ENCODE measurements around the gene DDX51.
A peak's percentile ranks its signal among the peaks of the same experiment; 100 is the strongest.

DDX51 gene

DNA sequence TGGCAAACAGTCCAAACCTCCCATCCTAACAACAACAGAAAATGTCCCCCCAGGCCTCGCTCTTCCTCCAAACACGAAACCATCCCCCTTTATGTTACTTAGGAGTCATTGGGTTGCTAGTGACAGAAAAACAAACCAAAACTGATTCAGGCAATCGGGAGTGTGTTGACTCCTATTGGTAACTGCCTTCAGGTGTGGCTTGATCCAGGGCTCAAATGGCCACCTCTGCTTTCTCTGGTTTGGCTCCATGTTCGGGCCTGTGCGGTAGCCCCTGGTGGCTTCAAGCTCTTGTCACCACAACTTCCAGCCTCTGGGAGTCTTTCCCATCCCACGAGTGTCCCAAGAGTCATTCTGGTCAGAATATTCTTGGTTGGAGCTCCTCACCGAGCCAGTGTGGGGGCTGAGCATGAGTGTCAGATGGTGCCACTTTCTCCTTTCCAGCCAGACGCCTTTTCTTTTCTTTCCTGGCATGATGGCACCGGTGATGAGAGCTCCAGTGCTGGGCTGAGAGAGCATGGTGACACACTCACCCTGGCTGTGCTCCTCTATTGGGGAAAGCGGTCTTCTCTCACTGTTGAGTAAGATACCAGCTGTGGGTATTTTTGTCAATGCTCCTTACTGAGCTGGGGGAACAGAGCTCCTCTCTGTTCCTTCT lies 38.7 kb upstream of the DDX51 start:
- no peak overlapping the region for H3K4me3 Mint-ChIP-seq
- peaks cover 4% of the 10 kb centered on the region for H3K9me3 Mint-ChIP-seq
- peaks cover 3% of the 10 kb centered on the region for H3K36me3 Mint-ChIP-seq (ENCODE audit: low read depth)
- peaks cover 23% of the 10 kb centered on the region for H3K27me3 Mint-ChIP-seq (ENCODE audit: low read depth)
- peaks cover 31% of the 10 kb centered on the region for H3K4me1 Mint-ChIP-seq (ENCODE audit: low read depth)
- H3K27ac Mint-ChIP-seq = no peak overlapping the region

DNA sequence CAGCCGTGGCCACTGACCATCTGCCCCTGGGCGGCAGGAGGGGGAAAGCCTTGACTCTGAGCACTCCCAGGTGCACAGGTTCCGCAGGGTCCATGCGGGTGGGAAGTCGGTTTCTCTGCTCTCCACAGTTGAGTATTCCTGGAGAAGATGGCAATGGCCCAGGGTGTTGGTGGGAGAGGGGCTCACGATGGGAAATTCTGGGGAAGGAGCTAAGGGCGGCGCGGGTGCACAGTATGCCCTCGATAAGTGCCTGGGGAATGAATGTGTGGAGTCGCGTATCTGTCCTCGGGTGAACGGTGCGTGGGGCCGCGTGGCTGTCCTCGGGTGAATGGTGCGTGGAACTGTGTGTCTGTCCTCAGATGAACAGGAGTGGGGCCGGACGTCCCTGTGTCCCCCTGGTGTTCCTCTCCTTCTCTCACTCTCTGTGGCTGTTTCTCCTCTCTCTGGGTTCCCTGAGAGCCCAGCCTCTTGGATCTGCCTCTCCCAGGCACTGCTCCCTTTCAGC lies 38.1 kb upstream of the DDX51 start:
- Mint-ChIP-seq H3K4me1 (ENCODE audit: low read depth) (peaks cover 28% of the 10 kb centered on the region), H3K9me3 (peaks cover 4% of the 10 kb centered on the region), H3K36me3 (ENCODE audit: low read depth) (peaks cover 3% of the 10 kb centered on the region), H3K27ac (no peak overlapping the region), H3K27me3 (ENCODE audit: low read depth) (peaks cover 23% of the 10 kb centered on the region), H3K4me3 (no peak overlapping the region)

DNA sequence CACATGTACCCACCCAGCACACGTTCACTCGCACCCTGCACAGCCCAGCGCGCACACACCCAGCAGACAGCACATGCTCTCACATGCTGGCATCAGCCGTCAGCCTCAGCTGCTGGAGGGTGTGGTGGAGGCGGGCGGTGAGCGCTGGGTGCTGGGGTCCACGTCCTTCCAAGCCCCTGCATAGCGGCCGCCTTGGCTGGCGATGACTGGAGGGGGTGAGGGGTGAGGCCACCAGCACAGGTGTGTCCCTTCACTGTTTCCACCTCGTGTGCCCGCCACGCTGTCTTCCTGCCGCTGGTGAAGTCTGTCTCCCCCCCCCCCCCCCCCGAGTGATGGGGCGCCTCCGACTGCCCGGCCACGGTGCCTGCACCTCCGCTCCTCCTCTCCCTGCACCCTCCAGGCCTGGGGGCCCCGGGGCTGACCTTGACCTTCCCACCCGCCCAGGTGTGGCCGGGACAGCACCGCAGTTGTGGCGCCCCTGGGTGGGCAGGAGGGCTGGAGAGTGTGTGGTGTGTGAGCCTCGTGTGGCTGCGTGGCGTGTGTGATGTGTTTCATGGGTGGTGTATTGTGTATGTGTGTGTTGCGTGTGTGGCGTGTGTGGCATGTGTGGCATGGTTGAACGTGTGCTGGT lies 37.6 kb upstream of the DDX51 start:
- H3K27ac Mint-ChIP-seq = no peak overlapping the region
- peaks cover 3% of the 10 kb centered on the region for H3K36me3 Mint-ChIP-seq (ENCODE audit: low read depth)

DNA sequence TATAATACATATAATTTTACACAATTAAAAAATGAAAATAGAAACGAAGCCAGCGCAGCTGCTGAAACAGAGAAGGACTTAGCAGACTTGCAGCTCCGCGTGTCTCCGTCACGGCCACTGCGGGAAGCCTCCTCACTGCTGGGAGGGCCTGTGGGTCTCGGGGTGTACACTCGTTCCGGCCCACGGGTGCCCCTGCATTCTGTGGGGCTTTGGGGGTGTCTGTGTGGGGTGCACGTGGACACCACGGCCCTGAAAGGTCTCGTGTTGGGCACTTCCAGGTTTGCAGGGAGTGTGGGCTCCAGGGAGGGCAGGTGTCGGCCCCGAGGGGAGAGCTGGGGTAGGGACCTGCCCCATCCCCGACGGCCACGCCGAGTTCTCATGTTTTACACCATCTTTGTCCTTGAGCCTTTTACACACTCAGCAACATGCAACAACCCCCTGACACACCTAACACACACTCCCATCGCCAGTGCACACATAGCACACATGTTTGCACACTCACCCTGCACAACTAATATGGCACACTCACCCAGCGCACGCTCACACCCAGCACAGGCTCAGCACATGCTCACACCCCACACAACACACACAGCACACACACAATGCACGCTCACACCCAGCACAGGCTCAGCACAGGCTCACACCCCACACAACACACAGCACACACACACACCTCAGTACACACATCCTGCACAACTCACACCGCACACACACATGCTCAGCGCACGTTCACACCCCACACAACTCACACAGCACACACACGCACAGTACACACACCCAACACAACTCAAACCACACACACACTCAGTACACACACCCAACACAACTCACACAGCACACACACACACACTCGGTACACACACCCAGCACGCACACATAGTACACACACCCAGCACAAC lies 36.8 kb upstream of the DDX51 start:
- H3K4me1 Mint-ChIP-seq (ENCODE audit: low read depth) = peaks cover 17% of the 10 kb centered on the region
- peaks cover 4% of the 10 kb centered on the region for H3K9me3 Mint-ChIP-seq
- H3K4me3 Mint-ChIP-seq = no peak overlapping the region
- H3K36me3 Mint-ChIP-seq (ENCODE audit: low read depth) = peaks cover 2% of the 10 kb centered on the region
- H3K27me3 Mint-ChIP-seq (ENCODE audit: low read depth) = peaks cover 22% of the 10 kb centered on the region
- H3K27ac Mint-ChIP-seq = peak overlapping the region; percentile 60

More for the DNA sequence above, 37.6 kb upstream of the DDX51 start:
- no peak overlapping the region for H3K4me3 Mint-ChIP-seq
- peaks cover 4% of the 10 kb centered on the region for H3K9me3 Mint-ChIP-seq
- H3K4me1 Mint-ChIP-seq (ENCODE audit: low read depth) = peaks cover 23% of the 10 kb centered on the region
- peaks cover 23% of the 10 kb centered on the region for H3K27me3 Mint-ChIP-seq (ENCODE audit: low read depth)

DNA sequence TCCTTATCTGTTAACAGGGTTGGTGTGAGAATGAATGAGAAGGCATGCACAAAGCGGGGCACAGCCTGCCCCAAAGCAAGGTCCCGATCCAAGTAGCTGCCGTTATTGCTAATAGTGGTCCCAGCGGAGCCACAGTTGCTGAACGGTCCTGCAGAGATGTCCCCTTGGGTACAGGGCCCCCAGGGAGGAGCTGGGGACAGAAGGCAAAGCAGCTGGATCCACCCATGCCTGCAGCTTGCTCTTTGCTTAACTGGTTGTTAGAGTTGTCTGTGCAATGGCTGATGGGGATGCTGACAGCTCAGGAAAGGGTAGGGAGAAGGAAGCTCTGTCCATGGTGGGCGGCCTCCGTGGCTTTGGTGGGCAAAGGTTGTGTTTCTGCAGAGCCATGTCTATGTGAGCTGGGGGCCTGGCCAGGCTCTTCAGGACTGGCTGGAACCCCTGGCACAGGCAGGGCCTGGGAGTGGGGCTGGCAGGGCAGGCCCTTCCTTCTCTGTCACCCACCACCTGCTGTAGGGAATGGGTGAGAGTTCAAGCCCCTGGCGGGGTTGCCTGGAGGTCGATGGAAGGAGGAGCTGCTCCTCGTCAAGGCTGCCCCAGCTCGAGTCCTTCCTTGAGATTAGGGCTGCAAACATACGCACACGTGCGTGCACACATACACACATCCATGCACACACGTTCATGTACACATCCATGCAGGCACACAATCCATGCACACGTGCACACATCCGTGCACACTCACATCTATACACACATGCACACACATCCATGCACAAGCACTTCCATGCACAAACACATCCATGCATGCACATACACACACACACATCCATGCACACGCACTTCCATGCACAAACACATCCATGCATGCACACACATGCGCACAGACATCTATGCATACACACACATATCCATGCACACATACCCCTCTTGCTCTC lies 35.6 kb upstream of the DDX51 start:
- H3K36me3 Mint-ChIP-seq (ENCODE audit: low read depth) = no peaks in the 10 kb centered on the region
- H3K9me3 Mint-ChIP-seq = no peaks in the 10 kb centered on the region
- no peak overlapping the region for H3K27ac Mint-ChIP-seq
- H3K4me3 Mint-ChIP-seq = no peak overlapping the region
- peaks cover 13% of the 10 kb centered on the region for H3K27me3 Mint-ChIP-seq (ENCODE audit: low read depth)
- H3K4me1 Mint-ChIP-seq (ENCODE audit: low read depth) = peaks cover 12% of the 10 kb centered on the region

DNA sequence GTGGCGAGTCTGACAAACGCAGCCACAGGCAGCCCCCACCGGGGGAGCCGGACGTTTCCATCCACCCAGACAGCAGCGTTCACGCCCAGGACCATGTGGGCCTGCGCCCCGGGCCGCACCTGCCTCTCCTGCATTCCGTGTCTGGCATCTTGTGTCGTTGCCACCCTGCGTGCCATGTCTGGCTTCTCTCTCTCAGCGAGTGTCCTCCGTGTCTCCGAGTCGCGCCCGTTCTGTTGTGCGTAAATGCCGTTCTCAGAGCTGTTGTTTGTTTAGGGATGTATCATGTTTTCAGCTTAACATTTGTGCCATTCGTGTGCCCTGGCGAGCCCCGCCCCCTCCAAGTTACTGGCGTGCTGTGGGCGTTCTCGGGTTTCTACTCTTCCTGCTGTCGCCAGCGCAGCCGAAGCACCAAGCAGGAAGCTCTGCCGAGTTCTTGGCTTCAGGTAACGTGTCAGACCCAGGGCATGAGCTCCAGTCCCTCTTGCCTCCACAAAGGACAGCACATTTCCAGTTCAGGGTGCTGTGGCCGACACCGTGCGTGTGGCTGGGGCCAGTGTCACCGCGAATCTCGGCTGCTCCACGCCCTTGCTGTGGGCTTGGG lies 34.8 kb upstream of the DDX51 start:
- H3K36me3 Mint-ChIP-seq (ENCODE audit: low read depth) = no peaks in the 10 kb centered on the region
- peak overlapping the region; percentile 79 for H3K4me3 Mint-ChIP-seq
- peaks cover 16% of the 10 kb centered on the region for H3K4me1 Mint-ChIP-seq (ENCODE audit: low read depth)
- peak overlapping the region; percentile 77 for H3K27ac Mint-ChIP-seq
- H3K9me3 Mint-ChIP-seq = no peaks in the 10 kb centered on the region
- H3K27me3 Mint-ChIP-seq (ENCODE audit: low read depth) = peaks cover 8% of the 10 kb centered on the region

DNA sequence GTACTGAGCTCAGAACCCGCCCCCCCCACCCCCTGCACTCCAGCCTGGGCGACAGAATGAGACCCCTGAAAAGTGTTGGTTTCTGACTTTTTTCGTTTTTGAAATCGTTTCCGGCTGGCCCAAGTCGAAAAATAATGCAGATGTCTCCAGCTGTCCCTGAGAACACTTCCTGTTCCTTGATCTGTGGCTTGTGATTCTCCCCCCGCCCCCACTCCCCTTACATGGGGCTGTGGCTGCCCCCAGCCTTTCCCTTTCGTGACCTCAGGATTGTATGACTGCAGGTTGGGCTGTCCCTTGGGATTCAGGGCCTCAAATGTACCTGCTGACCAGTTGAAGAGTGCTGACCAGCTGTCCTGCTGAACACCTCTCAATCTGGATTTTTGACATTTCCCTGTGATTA lies 34.2 kb upstream of the DDX51 start:
- Mint-ChIP-seq H3K36me3 (ENCODE audit: low read depth) (no peaks in the 10 kb centered on the region), H3K27ac (no peak overlapping the region), H3K9me3 (no peaks in the 10 kb centered on the region), H3K27me3 (ENCODE audit: low read depth) (peaks cover 4% of the 10 kb centered on the region), H3K4me1 (ENCODE audit: low read depth) (peaks cover 19% of the 10 kb centered on the region), H3K4me3 (no peak overlapping the region)

DNA sequence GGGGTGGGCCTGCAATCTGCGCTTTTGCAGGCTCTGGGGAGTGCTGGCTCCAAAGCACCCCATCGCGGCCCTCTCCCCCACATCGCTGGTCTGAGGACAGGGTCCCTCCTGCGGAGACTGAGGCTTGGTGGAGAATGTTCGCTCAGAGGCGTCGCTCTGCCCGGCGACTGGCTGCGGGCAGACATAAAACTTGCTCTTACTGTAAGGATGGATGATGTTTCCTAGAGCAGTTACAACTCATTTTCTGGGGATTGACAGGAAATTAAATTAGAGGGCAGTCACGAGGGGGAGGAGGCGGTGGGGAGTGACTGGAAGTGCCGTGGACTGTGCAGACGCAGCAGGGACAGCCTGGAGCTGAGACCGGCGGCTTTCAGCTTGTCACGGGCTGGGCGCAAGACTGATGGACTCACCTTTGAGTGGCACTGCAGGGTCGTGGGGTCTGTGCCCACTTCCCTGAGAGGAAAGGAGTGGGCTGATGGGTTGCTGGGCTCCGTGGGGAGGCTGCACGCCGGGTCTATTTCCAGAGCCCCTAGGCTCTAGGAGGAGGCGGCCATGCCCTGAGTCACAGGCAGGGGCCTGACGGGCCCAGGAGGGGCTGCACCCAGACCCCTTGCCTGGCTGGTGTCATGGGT lies 32.9 kb upstream of the DDX51 start:
- Mint-ChIP-seq H3K27me3 (ENCODE audit: low read depth) (peaks cover 7% of the 10 kb centered on the region), H3K4me3 (no peak overlapping the region), H3K36me3 (ENCODE audit: low read depth) (no peaks in the 10 kb centered on the region), H3K27ac (no peak overlapping the region), H3K4me1 (ENCODE audit: low read depth) (peaks cover 24% of the 10 kb centered on the region), H3K9me3 (no peaks in the 10 kb centered on the region)

DNA sequence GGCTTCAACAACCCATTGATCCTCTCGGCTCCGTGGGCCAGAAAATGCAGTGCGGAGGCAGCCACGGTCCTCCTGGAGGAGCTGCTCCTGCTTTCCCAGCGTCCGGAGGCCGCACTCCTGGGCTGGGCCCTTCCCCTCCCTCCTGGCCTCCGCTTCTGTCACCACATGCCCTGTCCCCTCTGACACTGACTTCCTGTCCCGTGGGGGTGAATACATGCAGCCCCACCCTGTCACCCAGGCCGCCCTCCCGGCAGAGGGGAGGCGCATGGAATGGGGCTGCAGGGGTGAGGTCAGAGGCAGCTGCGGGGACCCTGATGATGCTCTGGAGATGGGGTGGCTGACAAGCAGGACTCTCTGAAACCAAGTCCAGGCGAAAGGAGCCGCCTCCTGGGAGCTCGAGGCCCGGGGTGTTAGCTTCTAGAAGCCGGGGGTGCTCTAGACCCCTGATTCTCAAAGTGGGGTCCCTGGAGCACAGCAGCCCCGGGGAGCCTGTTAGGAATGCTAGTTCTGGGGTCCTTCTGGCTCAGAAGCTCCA lies 32.3 kb upstream of the DDX51 start:
- H3K27me3 Mint-ChIP-seq (ENCODE audit: low read depth) = peaks cover 7% of the 10 kb centered on the region
- no peak overlapping the region for H3K4me3 Mint-ChIP-seq
- no peak overlapping the region for H3K27ac Mint-ChIP-seq
- H3K4me1 Mint-ChIP-seq (ENCODE audit: low read depth) = peaks cover 24% of the 10 kb centered on the region
- no peaks in the 10 kb centered on the region for H3K9me3 Mint-ChIP-seq
- no peaks in the 10 kb centered on the region for H3K36me3 Mint-ChIP-seq (ENCODE audit: low read depth)

DNA sequence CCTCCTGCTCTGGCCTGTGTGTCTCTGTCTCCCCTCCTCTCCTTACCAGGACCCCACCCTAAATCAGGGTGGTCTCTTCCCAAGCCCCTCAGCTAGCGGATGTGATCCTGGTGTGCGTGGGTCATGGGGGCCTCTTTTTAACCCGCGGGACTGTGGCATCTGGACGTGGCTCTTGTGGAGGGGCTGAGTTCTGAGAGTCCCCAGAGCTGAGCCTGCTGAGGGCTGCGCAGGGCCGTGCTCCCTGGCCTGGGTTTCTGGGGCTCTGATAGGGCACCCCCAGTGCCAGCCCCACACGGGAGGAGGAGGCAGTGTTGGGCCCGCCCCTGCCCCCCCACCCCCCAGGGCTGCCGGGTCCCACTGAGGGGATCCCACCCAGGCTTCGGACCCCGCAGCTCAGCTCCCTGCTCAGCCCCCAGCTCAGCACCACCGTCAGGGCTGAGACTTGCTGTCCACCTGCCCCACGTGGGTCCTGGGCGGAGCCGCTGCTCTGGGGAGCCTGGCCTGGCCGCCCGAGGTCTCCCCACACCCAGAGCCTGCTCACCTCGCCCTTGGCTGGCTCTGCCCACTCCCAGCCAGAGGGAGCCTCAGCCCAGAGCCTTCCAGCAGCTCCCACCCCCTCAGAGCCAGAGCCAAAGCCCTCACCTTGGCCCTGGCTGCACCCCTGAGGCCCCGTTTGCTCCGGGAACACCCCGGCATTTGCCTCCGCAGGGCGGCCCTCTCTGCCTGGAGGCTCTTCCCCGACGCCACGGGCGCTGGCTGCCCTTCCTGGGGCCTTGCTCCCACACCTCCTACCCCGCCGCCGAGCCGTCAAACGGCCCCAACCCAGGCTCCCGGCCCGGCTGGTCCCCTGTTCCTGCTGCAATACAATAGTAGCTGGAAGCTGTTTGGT lies 31.6 kb upstream of the DDX51 start:
- no peaks in the 10 kb centered on the region for H3K9me3 Mint-ChIP-seq
- H3K27me3 Mint-ChIP-seq (ENCODE audit: low read depth) = peaks cover 7% of the 10 kb centered on the region
- no peaks in the 10 kb centered on the region for H3K36me3 Mint-ChIP-seq (ENCODE audit: low read depth)
- H3K4me3 Mint-ChIP-seq = no peak overlapping the region
- H3K4me1 Mint-ChIP-seq (ENCODE audit: low read depth) = peaks cover 24% of the 10 kb centered on the region
- H3K27ac Mint-ChIP-seq = no peak overlapping the region

DNA sequence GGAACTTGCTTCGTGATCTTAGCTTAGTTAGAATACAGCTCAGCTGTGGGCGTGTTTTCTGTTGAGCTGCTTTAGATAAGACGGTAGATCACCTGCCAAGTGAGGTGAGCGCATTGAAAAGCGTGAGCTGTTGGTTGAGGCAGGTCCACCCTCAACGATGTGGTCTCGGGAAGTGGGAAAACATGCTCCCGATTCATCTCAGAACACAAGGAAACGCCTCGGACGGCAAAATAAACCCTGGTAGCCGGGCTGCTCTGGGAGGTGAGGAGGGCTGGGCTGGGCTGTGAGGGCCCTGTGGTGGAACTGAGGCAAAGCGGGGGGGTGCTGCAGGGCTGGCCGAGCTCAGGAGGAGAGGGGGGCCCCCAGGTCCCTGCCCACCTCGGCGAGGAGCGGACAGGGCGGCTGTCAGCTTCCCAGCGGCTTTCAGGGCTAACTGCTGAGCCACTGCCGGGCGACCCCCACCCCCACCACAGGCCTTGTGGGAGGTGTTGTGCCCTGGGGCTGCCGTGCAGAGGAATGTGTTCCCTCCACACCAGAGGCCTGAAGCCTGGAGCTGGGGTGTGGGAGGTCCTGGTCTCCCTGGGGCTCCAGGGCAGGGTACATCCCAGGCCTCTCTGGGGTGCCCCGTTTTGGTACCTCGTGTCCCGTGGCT lies 30.8 kb upstream of the DDX51 start:
- H3K27me3 Mint-ChIP-seq (ENCODE audit: low read depth) = peaks cover 7% of the 10 kb centered on the region
- H3K9me3 Mint-ChIP-seq = no peaks in the 10 kb centered on the region
- H3K36me3 Mint-ChIP-seq (ENCODE audit: low read depth) = no peaks in the 10 kb centered on the region
- H3K27ac Mint-ChIP-seq = no peak overlapping the region
- no peak overlapping the region for H3K4me3 Mint-ChIP-seq
- H3K4me1 Mint-ChIP-seq (ENCODE audit: low read depth) = peaks cover 22% of the 10 kb centered on the region

Data from T-helper 1 cell treated with Interleukin-12 subunit alpha and Interleukin-12 subunit beta and Interleukin-4 antibody, amounts not matched to agents 30 μg/mL and 1 μg/mL, for 36 hours (primary cell).